Activated CD4-positive, alpha-beta T cell treated with anti-CD3 and anti-CD28 coated beads, Interleukin-2, amount 50 U/mL, for 16 hours (primary cell): Measurements from ENCODE around the gene PYCARD.
"Not testable (repeated sequence)": the region's sequence is repeated elsewhere in the genome, so short reads cannot be mapped to it uniquely, and the experiment has no call there.

Experiments used
- DNase-seq: peaks from one replicate; pipeline ENCODE4 v3.0.0-alpha.2; 2020

The PYCARD gene

GRCh38 chr16:31214708-31215286 lies 12.2 kb upstream of the PYCARD start:
- DNase-seq: no peak

GRCh38 chr16:31213877-31214707 lies 11.5 kb upstream of the PYCARD start, which contains the start of gene TRIM72:
TRIM72 (plus strand) TSS chr16:31214119; CDS start chr16:31214739, 620 bp downstream.
- no peak for DNase-seq

- no peak for DNase-seq
Observed at GRCh38 chr16:31213342-31213741, 10.8 kb upstream of the PYCARD start.

- DNase-seq: no peak
Observed at GRCh38 chr16:31206776-31207175, 4.2 kb upstream of the PYCARD start.

- no peak for DNase-seq
Observed at GRCh38 chr16:31204871-31205666, 2.5 kb upstream of the PYCARD start.

- DNase-seq: peak; percentile 42
Observed at GRCh38 chr16:31201582-31202413, 762 bp downstream of the PYCARD start.

- DNase-seq: peak; percentile 60
Observed at GRCh38 chr16:31200821-31201568, 1.6 kb downstream of the PYCARD start.

GRCh38 chr16:31200111-31200510 lies 2.4 kb downstream of the PYCARD start:
- not testable (repeated sequence) for DNase-seq

- DNase-seq: no peak
Observed at GRCh38 chr16:31199430-31200041, 3.0 kb downstream of the PYCARD start.

GRCh38 chr16:31198207-31198882 lies 4.2 kb downstream of the PYCARD start:
- DNase-seq: no peak

GRCh38 chr16:31196324-31197088 lies 6.1 kb downstream of the PYCARD start:
- no peak for DNase-seq

- not testable (repeated sequence) for DNase-seq
Observed at GRCh38 chr16:31195861-31196260, 6.7 kb downstream of the PYCARD start.

- DNase-seq: no peak
Observed at GRCh38 chr16:31194898-31195297, 7.7 kb downstream of the PYCARD start.

- no peak for DNase-seq
Observed at GRCh38 chr16:31193874-31194273, 8.7 kb downstream of the PYCARD start.

- DNase-seq: no peak
Observed at GRCh38 chr16:31192856-31193642, 9.5 kb downstream of the PYCARD start.

GRCh38 chr16:31191697-31192428 lies 10.7 kb downstream of the PYCARD start:
- no peak for DNase-seq

- no peak for DNase-seq
Observed at GRCh38 chr16:31190818-31191444, 11.6 kb downstream of the PYCARD start.

- DNase-seq: no peak
Observed at GRCh38 chr16:31190061-31190460, 12.5 kb downstream of the PYCARD start.
